GM19240 (cell line): Measurements from ENCODE around the gene PFAS.
"Not testable (repeated sequence)": the region's sequence is repeated elsewhere in the genome, so short reads cannot be mapped to it uniquely, and the experiment has no call there.

Experiments
- DNase-seq: peaks from one replicate; pipeline ENCODE4 v3.0.0; 2011; ENCODE audit warnings: low spot score; ENCODE audit not compliant: insufficient read length

The PFAS gene

DNA sequence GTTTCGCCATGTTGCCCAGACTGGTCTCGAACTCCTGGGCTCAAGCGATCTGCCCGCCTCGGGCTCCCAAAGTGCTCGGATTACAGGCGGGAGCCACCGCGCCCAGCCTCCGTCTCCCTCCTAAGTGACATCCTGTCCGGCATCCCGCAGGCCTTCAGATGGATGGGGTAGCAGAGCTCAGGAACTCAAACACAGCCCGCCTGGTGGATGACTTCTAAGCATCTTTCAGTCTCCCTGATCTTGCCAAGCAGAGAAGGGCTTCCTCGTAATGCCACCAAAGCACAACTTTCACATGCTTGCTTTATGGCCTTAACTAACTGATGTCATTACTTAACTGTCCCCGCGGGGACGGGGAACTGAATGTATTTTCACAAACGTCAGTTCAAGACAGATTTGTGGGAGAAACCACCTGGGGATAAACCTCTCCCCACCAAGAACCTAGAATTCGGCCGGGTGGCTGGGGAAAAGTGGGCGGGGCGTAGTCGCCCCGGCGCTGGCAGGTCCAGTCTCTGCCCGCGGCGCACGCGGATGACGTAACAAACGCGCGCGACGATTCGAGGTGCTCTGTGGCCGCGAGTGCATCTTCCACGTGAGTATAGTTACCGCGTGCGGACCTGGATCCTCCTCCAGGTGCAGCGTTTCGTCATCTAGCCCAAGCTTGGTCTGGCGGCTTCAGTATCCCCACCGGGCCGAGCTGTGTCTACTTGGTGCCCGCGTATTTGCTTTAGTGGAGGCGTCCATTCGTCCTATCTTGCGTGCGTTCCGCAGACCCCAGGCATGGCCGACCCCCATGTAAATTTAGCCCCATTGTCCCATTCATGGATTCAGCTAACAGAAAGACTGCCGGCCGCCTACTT is at the start of gene PFAS:
Gene PFAS, plus strand, starts transcription at position 539 of the 857 bp plus-strand sequence. CDS start 4,649 bp downstream, outside the sequence.
- DNase-seq = peak; percentile 90

DNA sequence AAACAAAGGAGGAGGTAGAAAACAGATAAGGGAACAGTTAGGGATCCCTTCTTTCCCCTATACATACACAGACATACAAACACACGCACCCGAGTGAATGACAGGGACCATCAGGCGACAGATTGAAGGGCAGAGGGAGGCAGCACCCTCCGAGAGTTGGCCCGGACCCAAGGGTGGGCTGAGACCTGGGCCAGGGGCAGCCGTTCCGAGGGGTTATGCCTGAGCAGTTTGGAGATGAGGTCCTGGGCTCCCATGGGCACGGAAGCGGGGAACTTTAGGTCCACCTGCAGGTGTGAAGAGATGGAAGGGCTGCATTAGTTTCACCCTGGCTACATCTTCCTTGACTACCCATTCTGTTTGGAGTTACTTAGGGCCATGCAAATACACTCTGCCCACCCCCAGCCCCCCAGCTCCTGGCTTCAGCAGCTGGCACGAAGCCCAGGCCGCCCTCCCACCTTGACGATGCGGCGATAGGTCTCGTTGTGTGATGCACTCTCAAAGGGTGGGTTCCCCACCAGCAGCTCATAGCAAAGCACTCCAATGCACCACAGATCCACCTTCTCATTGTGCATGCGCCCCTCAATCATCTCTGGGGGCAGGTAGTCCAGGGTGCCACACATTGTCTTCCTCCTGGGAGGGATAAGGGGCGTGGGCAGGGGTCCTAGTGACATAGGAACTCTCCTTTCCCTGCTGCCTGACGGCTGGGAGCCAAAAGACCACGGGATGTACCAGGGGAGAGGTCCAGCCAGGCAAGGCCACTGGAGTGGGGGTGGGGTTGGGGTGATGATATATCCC is 44.1 kb upstream of the PFAS start:
- no peak for DNase-seq

DNA sequence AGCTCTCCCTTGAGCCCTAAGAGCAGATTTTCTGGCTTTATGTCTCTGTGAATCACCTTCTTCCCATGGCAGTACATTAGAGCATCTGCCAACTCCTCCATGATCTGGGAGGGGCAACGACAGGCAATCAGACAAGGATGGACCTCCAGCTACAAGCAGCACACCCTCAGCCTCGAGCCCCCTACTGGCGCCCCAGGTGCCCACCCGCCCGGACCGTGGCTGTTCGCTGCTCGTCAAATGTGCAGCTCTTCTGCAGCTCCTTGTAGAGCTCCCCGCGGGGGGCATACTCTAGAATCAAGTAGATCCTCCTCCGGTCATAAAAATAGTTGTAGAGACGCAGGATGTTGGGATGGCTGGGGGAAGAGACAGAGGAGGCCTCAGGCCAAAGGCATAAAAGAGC is 42.6 kb upstream of the PFAS start:
- DNase-seq = no peak

- peak; percentile 99 for DNase-seq
Measured at GRCh38 chr17:8209907-8210760, 39.0 kb upstream of the PFAS start, which contains the start of gene AURKB. AURKB (minus strand) TSS chr17:8210575; CDS start chr17:8210224, 351 bp downstream.

DNA sequence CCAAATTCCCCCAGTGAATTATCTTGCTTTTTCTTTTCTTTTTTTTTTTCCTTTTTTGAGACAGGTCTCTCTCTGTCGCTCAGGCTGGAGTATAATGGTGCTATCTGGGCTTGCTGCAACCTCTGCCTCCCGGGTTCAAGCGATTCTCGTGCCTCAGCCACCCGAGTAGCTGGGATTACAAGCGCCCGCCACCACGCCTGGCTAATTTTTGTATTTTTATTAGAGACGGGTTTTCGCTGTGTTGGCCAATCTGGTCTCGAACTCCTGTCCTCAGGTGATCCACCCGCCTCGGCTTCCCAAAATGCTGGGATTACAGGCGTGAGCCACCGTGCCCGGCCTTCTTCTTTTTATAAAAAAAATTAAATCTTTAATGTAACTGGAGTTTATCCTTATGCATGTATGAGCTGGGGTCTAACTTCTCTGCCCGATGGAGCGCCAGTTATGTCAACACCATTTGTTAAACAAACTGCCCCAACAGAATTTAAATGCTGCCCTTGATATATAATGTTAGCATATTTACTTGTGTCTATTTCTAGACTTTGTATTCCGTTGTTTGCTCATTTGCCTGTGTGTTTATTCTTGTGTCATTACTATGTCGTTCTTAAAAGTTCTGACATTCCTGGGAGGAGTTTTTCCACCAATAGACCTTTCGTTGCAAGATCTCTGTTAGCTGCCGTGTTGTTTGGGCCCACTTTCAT is 38.2 kb upstream of the PFAS start:
- DNase-seq = no peak

DNA sequence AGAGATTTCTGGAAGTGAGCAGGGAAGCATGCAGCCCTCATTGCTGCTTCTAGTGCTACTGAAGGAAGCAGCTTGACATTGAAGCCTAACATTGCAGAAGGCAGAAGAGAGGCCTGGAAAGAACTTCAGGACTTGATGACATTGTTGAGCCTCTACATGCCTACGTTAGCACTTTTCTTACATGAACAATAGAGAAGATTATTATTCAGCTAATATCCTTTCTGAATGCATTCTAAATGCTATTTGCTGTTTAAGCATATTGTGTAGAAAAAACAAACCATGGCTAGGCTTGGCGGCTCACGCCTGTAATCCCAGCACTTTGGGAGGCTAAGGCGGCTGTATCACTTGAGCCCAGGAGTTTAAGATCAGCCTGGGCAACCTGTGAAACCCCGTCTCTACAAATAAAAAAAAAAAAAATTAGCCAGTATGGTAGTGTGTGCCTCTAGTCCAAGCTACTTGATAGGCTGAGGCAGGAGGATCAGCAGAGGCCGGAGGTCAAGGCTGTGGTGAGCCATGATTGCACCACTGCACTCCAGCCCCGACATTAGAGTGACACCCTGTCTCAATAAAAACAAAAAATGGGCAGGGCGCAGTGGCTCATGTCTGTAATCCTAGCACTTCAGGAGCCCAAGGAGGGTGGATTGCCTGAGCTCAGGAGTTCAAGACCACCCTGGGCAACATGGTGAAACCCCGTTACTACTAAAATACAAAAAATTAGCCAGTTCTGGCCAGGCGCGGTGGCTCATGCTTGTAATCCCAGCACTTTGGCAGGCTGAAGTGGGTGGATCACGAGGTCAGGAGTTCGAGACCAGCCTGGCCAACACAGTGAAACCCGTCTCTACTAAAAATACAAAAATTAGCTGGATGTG is 36.5 kb upstream of the PFAS start:
- no peak for DNase-seq

DNA sequence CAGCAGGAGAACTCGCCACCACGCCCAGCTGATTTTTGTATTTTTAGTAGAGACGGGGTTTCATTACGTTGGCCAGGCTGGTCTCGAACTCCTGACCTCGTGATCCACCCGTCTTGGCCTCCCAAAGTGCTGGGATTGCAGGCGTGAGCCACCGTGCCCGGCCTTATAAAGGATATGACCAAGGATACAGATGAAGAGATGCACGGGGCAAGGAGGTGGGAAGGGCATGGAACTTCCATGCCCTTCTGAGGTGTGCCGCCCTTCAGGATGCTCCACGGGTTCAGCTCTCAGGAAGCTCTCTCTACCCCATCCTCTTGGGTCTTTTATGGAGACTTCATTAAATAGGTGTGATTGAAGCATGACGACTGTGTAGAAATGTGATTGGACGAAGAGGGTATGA is 35.1 kb upstream of the PFAS start:
- not testable (repeated sequence) for DNase-seq

DNA sequence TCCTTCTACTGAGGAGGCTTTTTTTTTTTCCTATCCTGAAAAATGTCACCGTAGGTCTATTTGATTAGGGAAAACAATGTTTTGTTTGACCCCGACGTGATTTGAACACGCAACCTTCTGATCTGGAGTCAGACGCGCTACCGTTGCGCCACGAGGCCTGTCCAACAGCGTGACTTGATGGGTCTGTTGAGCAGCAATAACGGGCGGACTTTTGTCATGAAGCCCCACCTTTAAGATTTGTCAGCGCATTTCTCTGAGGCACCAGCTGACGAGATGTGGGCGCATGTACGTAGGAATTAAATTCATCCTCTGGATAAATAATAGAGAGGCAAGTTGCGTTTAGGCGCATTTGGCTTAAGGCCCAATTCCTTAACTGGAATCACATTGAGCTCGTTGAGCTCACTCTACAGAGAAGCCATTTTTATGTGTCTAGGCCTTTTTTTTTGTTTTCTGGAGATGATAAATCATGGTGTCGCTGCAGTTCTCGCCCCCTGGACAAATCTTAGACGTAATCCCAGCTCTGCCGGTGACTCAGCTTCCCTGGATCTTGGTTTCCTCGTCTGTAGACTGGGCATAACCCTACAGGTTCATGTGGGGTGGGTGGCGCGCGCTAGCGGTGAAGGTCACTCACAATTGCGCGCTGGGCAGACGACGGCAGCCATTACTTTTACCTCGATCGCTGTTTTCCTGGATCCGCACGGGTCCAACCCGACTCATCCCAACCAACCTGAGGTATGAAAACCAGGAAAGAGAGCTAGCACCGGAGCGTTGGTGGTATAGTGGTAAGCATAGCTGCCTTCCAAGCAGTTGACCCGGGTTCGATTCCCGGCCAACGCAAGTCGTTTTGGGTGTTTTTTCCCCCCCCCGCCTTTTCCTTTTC is 28.1 kb upstream of the PFAS start:
- peak; percentile 20 for DNase-seq

GRCh38 chr17:8221663-8222379 is 27.3 kb upstream of the PFAS start:
- no peak for DNase-seq

- DNase-seq = no peak
Measured at GRCh38 chr17:8222380-8222629, 26.8 kb upstream of the PFAS start.

DNA sequence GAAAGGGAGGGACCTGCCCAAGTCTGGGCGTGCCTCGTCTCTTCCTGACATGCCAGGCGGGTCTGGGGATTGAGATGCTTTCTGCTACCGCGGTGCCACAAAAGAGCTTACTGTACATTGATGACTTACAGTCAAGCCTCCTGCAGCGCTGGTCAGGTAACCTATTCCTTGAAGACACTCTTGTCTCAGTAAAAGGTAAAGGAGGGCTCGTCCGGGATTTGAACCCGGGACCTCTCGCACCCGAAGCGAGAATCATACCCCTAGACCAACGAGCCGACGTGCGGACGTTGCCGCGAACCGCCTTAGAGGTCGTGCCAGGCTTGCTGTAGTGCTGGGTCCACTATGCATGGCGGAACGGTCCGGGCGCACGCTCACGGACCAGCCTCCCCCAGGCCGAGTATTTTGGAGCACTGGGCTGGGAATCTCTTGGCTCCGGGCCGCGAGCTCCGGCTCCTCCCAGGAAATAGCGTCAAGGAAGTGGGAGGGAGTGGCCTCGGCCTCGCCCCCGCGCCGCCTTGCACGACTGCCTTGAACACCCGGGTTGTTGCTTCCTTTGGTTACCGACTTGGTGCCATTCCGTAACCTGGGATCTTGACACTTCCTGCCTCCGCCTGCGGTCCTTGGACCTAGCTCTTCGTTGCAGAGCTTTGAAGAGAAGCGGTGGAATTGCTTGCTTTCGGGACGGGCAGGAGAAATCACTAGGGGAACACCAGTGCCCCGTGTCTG is 26.3 kb upstream of the PFAS start:
- DNase-seq = peak; percentile 24

GRCh38 chr17:8223356-8224126 is 25.5 kb upstream of the PFAS start:
- no peak for DNase-seq

GRCh38 chr17:8224891-8225812 is 23.9 kb upstream of the PFAS start:
- no peak for DNase-seq

- no peak for DNase-seq
Measured at GRCh38 chr17:8225813-8226535, 23.1 kb upstream of the PFAS start.

- DNase-seq = peak; percentile 28
Measured at GRCh38 chr17:8226536-8227237, 22.4 kb upstream of the PFAS start.
